HCT116 (cell line): ENCODE results near the gene DOP1A. TPM values are rescaled to one million over a fixed set of nuclear protein-coding genes. Genes with fewer than 3 reads are reported as not detected.

ENCODE experiments used
- ATAC-seq: fragments of 200-7000 bp; cut with Tn5 transposase; 2 replicates; pipeline ENCODE4 v1.9.1; 2020; ENCODE audit warnings: mild to moderate bottlenecking, moderate library complexity
- BruUV-seq: library from RNA; stranded (reverse); fragments of 400-500 nt; replicated peaks from 2 replicates; lab custom pipeline; 2021; lab: Mats Ljungman, UMichigan
- CTCF ChIA-PET: fragments of 300-600 bp; sonication (Branson Sonifier 250); formaldehyde crosslinking; loops from one replicate; lab custom pipeline; 2021; ENCODE audit warnings: antibody characterized with exemption; lab: Charles Lee
- POLR2A ChIA-PET: fragments of 300-600, 350-600 bp; sonication (Branson Sonifier 250); formaldehyde crosslinking; loops from one replicate; lab custom pipeline; 2021; ENCODE audit warnings: antibody characterized with exemption; lab: Charles Lee
- RAD21 ChIA-PET, 2 experiments: fragments of 300-600 bp; sonication (Branson Sonifier 250); formaldehyde crosslinking; loops; one replicate each; lab custom pipeline; 2023; ENCODE audit warnings: low total read pairs in 2 of 2; ENCODE audit not compliant: uncharacterized antibody in 2 of 2, unreplicated experiment in 2 of 2, low non-redundant PET in 1 of 2; lab: Charles Lee
- DNase-seq: peaks from one replicate; pipeline ENCODE4 v3.0.0-alpha.2; 2010; ENCODE audit warnings: low read depth, low spot score
- H2AFZ ChIP-seq: fragments of 200-600 bp; shearing (Covaris generic), sonication (generic); 2 replicates; pipeline ENCODE4 v1.6.1; 2017; ENCODE audit warnings: low read depth, mixed run types, mixed read lengths, antibody characterized with exemption, low read length; ENCODE audit not compliant: poor library complexity, severe bottlenecking
- H3K27ac ChIP-seq: 2 replicates; pipeline ENCODE4 v1.5.1; 2012; ENCODE audit warnings: low read depth, low read length
- H3K27me3 ChIP-seq: fragments of 200-600 bp; sonication (generic); 2 replicates; pipeline ENCODE4 v1.6.1; 2016; ENCODE audit warnings: mixed run types, low read length, mixed read lengths; ENCODE audit not compliant: insufficient read depth
- H3K36me3 ChIP-seq, 2 experiments: fragments of 200-500 bp in 1 of 2; fragments of 200-600 bp in 1 of 2; sonication (Bioruptor generic) in 1 of 2; sonication (generic) in 1 of 2; 2 replicates each; pipeline versions ENCODE4 v1.5.1 to v1.6.1; 2014 to 2016; ENCODE audit warnings: low read length in 2 of 2, inconsistent platforms in 1 of 2, mixed read lengths in 1 of 2, mixed run types in 1 of 2; ENCODE audit not compliant: insufficient read depth in 2 of 2, control insufficient read depth in 1 of 2
- H3K4me1 ChIP-seq, 2 experiments: fragments of 200-600 bp in 1 of 2; sonication (generic) in 1 of 2; 2 replicates each; pipeline versions ENCODE4 v1.5.1 to v1.6.1; 2012 to 2017; ENCODE audit warnings: low read length in 2 of 2, inconsistent platforms in 1 of 2, mild to moderate bottlenecking in 1 of 2, mixed read lengths in 1 of 2, mixed run types in 1 of 2, moderate library complexity in 1 of 2; ENCODE audit not compliant: insufficient read depth in 2 of 2, control insufficient read depth in 1 of 2
- H3K4me2 ChIP-seq: fragments of 200-600 bp; sonication (generic); 2 replicates; pipeline ENCODE4 v1.6.1; 2017; ENCODE audit warnings: mixed run types, low read length, mixed read lengths
- H3K4me3 ChIP-seq, 2 experiments: fragments of 200-600 bp in 1 of 2; sonication (generic) in 1 of 2; replicated peaks in 1 of 2; 2 replicates each; pipeline ENCODE4 v1.5.1; 2011 to 2016; ENCODE audit warnings: low read length in 2 of 2, control low read depth in 1 of 2, low read depth in 1 of 2, mild to moderate bottlenecking in 1 of 2, mixed read lengths in 1 of 2, mixed run types in 1 of 2
- H3K79me2 ChIP-seq: fragments of 200-600 bp; sonication (generic); 2 replicates; pipeline ENCODE4 v1.6.1; 2017; ENCODE audit warnings: mild to moderate bottlenecking, mixed run types, low read length, moderate library complexity, mixed read lengths; ENCODE audit not compliant: insufficient read depth
- H3K9ac ChIP-seq: fragments of 200-600 bp; sonication (generic); 2 replicates; pipeline ENCODE4 v1.6.1; 2016; ENCODE audit warnings: low read length, mixed read lengths
- H3K9me2 ChIP-seq: fragments of 200-600 bp; sonication (generic), shearing (Covaris generic); 2 replicates; pipeline ENCODE4 v1.6.1; 2017; ENCODE audit warnings: mixed run types, mild to moderate bottlenecking, moderate library complexity; ENCODE audit not compliant: insufficient read depth
- H3K9me3 ChIP-seq, 2 experiments: fragments of 200-500 bp in 1 of 2; fragments of 200-600 bp in 1 of 2; sonication (Bioruptor generic) in 1 of 2; sonication (generic) in 1 of 2; 2 replicates each; pipeline ENCODE4 v1.6.1; 2014 to 2017; ENCODE audit warnings: low read length in 2 of 2, mixed read lengths in 2 of 2, inconsistent platforms in 1 of 2, low read depth in 1 of 2, mild to moderate bottlenecking in 1 of 2, mixed run types in 1 of 2, moderate library complexity in 1 of 2; ENCODE audit not compliant: control insufficient read depth in 1 of 2, insufficient read depth in 1 of 2
- H4K20me1 ChIP-seq: fragments of 200-600 bp; sonication (generic), shearing (Covaris generic); 2 replicates; pipeline ENCODE4 v1.6.1; 2017; ENCODE audit warnings: mixed run types, mild to moderate bottlenecking, moderate library complexity; ENCODE audit not compliant: insufficient read depth
- CBX3 ChIP-seq: IDR thresholded peaks from 2 replicates; pipeline ENCODE4 v1.6.1; 2012; ENCODE audit warnings: low read depth
- EGR1 ChIP-seq: IDR thresholded peaks from 2 replicates; pipeline ENCODE4 v1.6.1; 2012; ENCODE audit warnings: low read depth
- ELF1 ChIP-seq: IDR thresholded peaks from 2 replicates; pipeline ENCODE4 v1.6.1; 2012; ENCODE audit warnings: low read depth, borderline replicate concordance
- EZH2 ChIP-seq: fragments of 200-600 bp; sonication (generic); IDR thresholded peaks from 2 replicates; pipeline ENCODE4 v1.6.1; 2017; ENCODE audit warnings: antibody characterized with exemption, mixed run types
- EZH2phosphoT487 ChIP-seq: fragments of 200-600 bp; IDR thresholded peaks from 2 replicates; pipeline ENCODE4 v1.6.1; 2018; ENCODE audit warnings: antibody characterized with exemption, borderline replicate concordance
- FOSL1 ChIP-seq: IDR thresholded peaks from 2 replicates; pipeline ENCODE4 v1.6.1; 2012; ENCODE audit warnings: low read depth
- POLR2A ChIP-seq: IDR thresholded peaks from 2 replicates; pipeline ENCODE4 v1.7.0; 2011; ENCODE audit warnings: borderline replicate concordance; ENCODE audit not compliant: insufficient read depth, insufficient read length; ENCODE audit errors: extremely low read depth
- POLR2AphosphoS5 ChIP-seq: IDR thresholded peaks from 2 replicates; pipeline ENCODE4 v1.6.1; 2011; ENCODE audit warnings: mild to moderate bottlenecking, low read depth, low read length, moderate library complexity
- RAD21 ChIP-seq: IDR thresholded peaks from 2 replicates; pipeline ENCODE4 v1.6.1; 2012; ENCODE audit warnings: low read depth, mild to moderate bottlenecking
- REST ChIP-seq: IDR thresholded peaks from 2 replicates; pipeline ENCODE4 v1.6.1; 2012; ENCODE audit warnings: low read depth
- SIN3A ChIP-seq: IDR thresholded peaks from 2 replicates; pipeline ENCODE4 v1.6.1; 2012; ENCODE audit warnings: low read depth
- SP1 ChIP-seq: IDR thresholded peaks from 2 replicates; pipeline ENCODE4 v1.6.1; 2012; ENCODE audit warnings: low read depth
- SRF ChIP-seq: IDR thresholded peaks from 2 replicates; pipeline ENCODE4 v1.6.1; 2012; ENCODE audit warnings: low read depth
- TCF7L2 ChIP-seq: IDR thresholded peaks from 2 replicates; pipeline ENCODE4 v1.7.0; 2011; ENCODE audit warnings: borderline replicate concordance, inconsistent platforms; ENCODE audit not compliant: insufficient read depth, insufficient read length; ENCODE audit errors: extremely low read depth
- ZFX ChIP-seq: fragments of 450-650 bp; IDR thresholded peaks from 2 replicates; pipeline ENCODE4 v1.6.1; 2017
- ZNF274 ChIP-seq: fragments of 200-500 bp; sonication (Bioruptor generic); IDR thresholded peaks from 2 replicates; pipeline ENCODE4 v1.6.1; 2014; ENCODE audit warnings: mild to moderate bottlenecking, low read depth, low read length, inconsistent platforms
- intact Hi-C: fragments of 100-400 bp; cut with micrococcal nuclease; formaldehyde crosslinking; loops from 2 replicates; pipeline ENCODE4 v1.10.0; 2022
- total RNA-seq: library from RNA; stranded (reverse); gene quantifications from one replicate; pipeline ENCODE4 v1.2.1, GENCODE V29; 2021; ENCODE audit not compliant: unreplicated experiment
- TF ChIP-seq, protein P1 (sequence below): IDR thresholded peaks from 2 replicates; pipeline ENCODE4 v1.6.1; 2011; ENCODE audit warnings: mild to moderate bottlenecking, low read length, moderate library complexity; ENCODE audit not compliant: insufficient replicate concordance; ENCODE audit errors: extremely low read depth
- TF ChIP-seq, protein P2 (sequence below), 3 experiments: fragments of 200-600 bp in 1 of 3; sonication (generic) in 1 of 3; IDR thresholded peaks in 2 of 3; conservative IDR thresholded peaks in 1 of 3; 2 replicates each; pipeline ENCODE4 v1.5.1; 2012 to 2017; ENCODE audit warnings: low read depth in 2 of 3, low read length in 2 of 3, antibody characterized with exemption in 1 of 3, borderline replicate concordance in 1 of 3, control low read depth in 1 of 3, mild to moderate bottlenecking in 1 of 3, mixed read lengths in 1 of 3, mixed run types in 1 of 3, moderate library complexity in 1 of 3; ENCODE audit not compliant: insufficient read depth in 1 of 3
- TF ChIP-seq, protein P3 (sequence below): IDR thresholded peaks from 2 replicates; pipeline ENCODE4 v1.6.1; 2012

Gene DOP1A
- total RNA-seq, 1 experiment from 2014 or later = 7.1 TPM

- RAD21 ChIA-PET = no interaction called here
- Histone ChIP-seq H3K79me2 (no peaks in the 10 kb centered on the region), H3K4me3 (no peak overlapping the region), H3K27ac (no peak overlapping the region), H3K27me3 (no peaks in the 10 kb centered on the region), H3K4me1 (peaks cover 0 to 5% of the 10 kb centered on the region in 2 experiments; a peak in 1 of 4 replicates), H4K20me1 (no peaks in the 10 kb centered on the region), H3K9me3 (no peaks in the 10 kb centered on the region), H3K9me2 (no peaks in the 10 kb centered on the region), H3K9ac (no peak overlapping the region), H3K36me3 (no peaks in the 10 kb centered on the region), H3K4me2 (no peak overlapping the region), H2AFZ (no peak overlapping the region)
- CTCF ChIA-PET = no interaction called here
- TF ChIP-seq RAD21 (no peak), CBX3 (no peak), ZFX (no peak), ELF1 (no peak), SIN3A (no peak), POLR2A (no peak), POLR2AphosphoS5 (no peak), TCF7L2 (no peak), ZNF274 (no peak), SRF (no peak), SP1 (no peak), EGR1 (no peak), REST (no peak), FOSL1 (no peak), EZH2 (no peak), EZH2phosphoT487 (no peak)
- TF ChIP-seq, protein P1, sequence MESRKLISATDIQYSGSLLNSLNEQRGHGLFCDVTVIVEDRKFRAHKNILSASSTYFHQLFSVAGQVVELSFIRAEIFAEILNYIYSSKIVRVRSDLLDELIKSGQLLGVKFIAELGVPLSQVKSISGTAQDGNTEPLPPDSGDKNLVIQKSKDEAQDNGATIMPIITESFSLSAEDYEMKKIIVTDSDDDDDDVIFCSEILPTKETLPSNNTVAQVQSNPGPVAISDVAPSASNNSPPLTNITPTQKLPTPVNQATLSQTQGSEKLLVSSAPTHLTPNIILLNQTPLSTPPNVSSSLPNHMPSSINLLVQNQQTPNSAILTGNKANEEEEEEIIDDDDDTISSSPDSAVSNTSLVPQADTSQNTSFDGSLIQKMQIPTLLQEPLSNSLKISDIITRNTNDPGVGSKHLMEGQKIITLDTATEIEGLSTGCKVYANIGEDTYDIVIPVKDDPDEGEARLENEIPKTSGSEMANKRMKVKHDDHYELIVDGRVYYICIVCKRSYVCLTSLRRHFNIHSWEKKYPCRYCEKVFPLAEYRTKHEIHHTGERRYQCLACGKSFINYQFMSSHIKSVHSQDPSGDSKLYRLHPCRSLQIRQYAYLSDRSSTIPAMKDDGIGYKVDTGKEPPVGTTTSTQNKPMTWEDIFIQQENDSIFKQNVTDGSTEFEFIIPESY = no peak
- TF ChIP-seq, protein P2, sequence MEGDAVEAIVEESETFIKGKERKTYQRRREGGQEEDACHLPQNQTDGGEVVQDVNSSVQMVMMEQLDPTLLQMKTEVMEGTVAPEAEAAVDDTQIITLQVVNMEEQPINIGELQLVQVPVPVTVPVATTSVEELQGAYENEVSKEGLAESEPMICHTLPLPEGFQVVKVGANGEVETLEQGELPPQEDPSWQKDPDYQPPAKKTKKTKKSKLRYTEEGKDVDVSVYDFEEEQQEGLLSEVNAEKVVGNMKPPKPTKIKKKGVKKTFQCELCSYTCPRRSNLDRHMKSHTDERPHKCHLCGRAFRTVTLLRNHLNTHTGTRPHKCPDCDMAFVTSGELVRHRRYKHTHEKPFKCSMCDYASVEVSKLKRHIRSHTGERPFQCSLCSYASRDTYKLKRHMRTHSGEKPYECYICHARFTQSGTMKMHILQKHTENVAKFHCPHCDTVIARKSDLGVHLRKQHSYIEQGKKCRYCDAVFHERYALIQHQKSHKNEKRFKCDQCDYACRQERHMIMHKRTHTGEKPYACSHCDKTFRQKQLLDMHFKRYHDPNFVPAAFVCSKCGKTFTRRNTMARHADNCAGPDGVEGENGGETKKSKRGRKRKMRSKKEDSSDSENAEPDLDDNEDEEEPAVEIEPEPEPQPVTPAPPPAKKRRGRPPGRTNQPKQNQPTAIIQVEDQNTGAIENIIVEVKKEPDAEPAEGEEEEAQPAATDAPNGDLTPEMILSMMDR (IDR thresholded peaks at IDR 0.05 in 2 of 3, conservative IDR thresholded peaks at IDR 0.05 in 1 of 3; ENCODE audit: borderline replicate concordance in 1 of 3, insufficient read depth in 1 of 3, low read depth in 2 of 3, low read length in 2 of 3) = no peak
- TF ChIP-seq, protein P3, sequence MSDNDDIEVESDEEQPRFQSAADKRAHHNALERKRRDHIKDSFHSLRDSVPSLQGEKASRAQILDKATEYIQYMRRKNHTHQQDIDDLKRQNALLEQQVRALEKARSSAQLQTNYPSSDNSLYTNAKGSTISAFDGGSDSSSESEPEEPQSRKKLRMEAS = no peak
- no TSS peak for BruUV-seq
- DNase-seq = no peak
- no peak for ATAC-seq
- intact Hi-C loops = no loop called here
- POLR2A ChIA-PET = no interaction called here
These were observed 134.6 kb downstream of the DOP1A start for GRCh38 chr6:83202031-83202430.
